GM18858 (cell line): ENCODE measurements around the gene ZNF197.
A peak's percentile ranks its signal among the peaks of the same experiment; 100 is the strongest.
"Not testable (repeated sequence)": the region's sequence is repeated elsewhere in the genome, so short reads cannot be mapped to it uniquely, and the experiment has no call there.

Experiments
- ATAC-seq: cut with Tn5 transposase; IDR thresholded peaks from one replicate; pipeline ENCODE4 v1.9.1; 2021; ENCODE audit not compliant: unreplicated experiment

ZNF197 gene

GRCh38 chr3:44661189-44661588, 36.4 kb downstream of the ZNF197 start:
- no peak for ATAC-seq

- no peak for ATAC-seq
Observed at GRCh38 chr3:44665173-44665572, 40.3 kb downstream of the ZNF197 start.

- ATAC-seq, result no peak
Observed at GRCh38 chr3:44666346-44666745, 41.5 kb downstream of the ZNF197 start.

GRCh38 chr3:44669760-44670159, 44.9 kb downstream of the ZNF197 start:
- ATAC-seq, result no peak

GRCh38 chr3:44673466-44673865, 48.6 kb downstream of the ZNF197 start:
- ATAC-seq, result not testable (repeated sequence)

- no peak for ATAC-seq
Observed at GRCh38 chr3:44674211-44674610, 49.4 kb downstream of the ZNF197 start.

GRCh38 chr3:44678480-44679116, 53.8 kb downstream of the ZNF197 start:
- ATAC-seq, result no peak

GRCh38 chr3:44680921-44681455, 56.2 kb downstream of the ZNF197 start:
- ATAC-seq, result no peak

GRCh38 chr3:44682182-44682896, 57.5 kb downstream of the ZNF197 start:
- ATAC-seq, result no peak

- ATAC-seq, result peak; percentile 62
Observed at GRCh38 chr3:44685128-44685800, 60.4 kb downstream of the ZNF197 start.

- ATAC-seq, result no peak
Observed at GRCh38 chr3:44687898-44688297, 63.1 kb downstream of the ZNF197 start.
